ENCODE data around the gene CSTPP1. TPM values are rescaled to one million over a fixed set of nuclear protein-coding genes. Genes with fewer than 3 reads are reported as not detected.
A peak's percentile ranks its signal among the peaks of the same experiment; 100 is the strongest.

CSTPP1 gene
- total RNA-seq, 1 donor from 2014 or later = 58.5 TPM

DNA sequence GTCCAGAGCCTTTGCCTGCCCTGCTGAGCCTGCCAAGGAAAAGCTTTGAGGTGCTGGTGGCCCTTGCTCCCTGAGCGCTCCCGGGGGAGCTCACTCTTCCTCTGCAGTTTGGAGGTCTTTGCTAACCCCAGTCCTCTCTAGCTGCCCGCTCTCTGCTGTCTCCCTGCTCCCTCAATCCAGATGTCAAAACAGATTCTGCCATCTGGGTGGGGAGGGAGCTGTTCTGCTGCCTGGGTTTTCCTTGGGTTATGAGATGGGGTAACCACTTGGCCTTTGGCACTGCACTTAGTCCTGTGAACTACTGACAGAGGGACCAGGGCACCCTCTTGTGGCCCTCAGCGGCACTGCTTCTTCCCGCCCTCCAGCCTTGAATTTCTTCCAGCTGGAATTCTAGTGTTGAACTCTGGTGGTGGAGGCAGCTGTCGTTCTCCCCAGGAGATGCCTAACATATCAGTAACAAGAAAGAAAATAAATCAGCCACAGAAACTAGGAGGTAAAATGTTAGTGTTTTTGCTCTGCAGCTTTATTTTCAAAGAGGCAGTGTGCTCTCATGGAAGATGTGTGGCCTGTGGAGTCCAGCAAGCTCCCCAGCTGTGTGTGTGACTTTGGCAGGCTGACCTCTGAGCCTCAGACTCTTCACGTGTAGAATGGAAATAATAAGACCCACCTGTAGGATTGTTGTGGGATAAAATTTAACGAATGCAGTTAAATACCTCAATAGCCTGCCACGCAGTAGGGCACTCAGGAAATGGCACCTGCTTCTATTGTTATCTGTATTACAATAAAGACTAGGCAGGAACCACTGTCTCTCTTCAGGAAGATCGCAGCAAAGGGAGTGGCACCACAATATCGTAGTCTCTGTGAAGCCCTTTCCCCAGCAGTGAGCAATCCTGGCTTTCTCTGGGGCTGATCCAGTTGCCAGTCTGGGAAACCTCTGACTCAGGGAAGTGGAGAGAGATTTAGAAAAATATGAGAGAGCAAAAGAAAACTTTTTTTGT, 216.7 kb downstream of the CSTPP1 start:
- Mint-ChIP-seq H3K36me3 (ENCODE audit: low read depth) (no peaks in the 10 kb centered on the region), H3K27me3 (ENCODE audit: low read depth) (no peaks in the 10 kb centered on the region), H3K4me1 (peaks cover 11% of the 10 kb centered on the region), H3K27ac (ENCODE audit: unreplicated experiment) (no peak overlapping the region), H3K4me3 (peak overlapping the region; percentile 8), H3K9me3 (no peaks in the 10 kb centered on the region)
- TF ChIP-seq, protein P1, sequence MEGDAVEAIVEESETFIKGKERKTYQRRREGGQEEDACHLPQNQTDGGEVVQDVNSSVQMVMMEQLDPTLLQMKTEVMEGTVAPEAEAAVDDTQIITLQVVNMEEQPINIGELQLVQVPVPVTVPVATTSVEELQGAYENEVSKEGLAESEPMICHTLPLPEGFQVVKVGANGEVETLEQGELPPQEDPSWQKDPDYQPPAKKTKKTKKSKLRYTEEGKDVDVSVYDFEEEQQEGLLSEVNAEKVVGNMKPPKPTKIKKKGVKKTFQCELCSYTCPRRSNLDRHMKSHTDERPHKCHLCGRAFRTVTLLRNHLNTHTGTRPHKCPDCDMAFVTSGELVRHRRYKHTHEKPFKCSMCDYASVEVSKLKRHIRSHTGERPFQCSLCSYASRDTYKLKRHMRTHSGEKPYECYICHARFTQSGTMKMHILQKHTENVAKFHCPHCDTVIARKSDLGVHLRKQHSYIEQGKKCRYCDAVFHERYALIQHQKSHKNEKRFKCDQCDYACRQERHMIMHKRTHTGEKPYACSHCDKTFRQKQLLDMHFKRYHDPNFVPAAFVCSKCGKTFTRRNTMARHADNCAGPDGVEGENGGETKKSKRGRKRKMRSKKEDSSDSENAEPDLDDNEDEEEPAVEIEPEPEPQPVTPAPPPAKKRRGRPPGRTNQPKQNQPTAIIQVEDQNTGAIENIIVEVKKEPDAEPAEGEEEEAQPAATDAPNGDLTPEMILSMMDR (conservative IDR thresholded peaks at IDR 0.05) = peak; percentile 98
- peak; percentile 86 for DNase-seq (ENCODE audit: low read depth, low spot score)

DNA sequence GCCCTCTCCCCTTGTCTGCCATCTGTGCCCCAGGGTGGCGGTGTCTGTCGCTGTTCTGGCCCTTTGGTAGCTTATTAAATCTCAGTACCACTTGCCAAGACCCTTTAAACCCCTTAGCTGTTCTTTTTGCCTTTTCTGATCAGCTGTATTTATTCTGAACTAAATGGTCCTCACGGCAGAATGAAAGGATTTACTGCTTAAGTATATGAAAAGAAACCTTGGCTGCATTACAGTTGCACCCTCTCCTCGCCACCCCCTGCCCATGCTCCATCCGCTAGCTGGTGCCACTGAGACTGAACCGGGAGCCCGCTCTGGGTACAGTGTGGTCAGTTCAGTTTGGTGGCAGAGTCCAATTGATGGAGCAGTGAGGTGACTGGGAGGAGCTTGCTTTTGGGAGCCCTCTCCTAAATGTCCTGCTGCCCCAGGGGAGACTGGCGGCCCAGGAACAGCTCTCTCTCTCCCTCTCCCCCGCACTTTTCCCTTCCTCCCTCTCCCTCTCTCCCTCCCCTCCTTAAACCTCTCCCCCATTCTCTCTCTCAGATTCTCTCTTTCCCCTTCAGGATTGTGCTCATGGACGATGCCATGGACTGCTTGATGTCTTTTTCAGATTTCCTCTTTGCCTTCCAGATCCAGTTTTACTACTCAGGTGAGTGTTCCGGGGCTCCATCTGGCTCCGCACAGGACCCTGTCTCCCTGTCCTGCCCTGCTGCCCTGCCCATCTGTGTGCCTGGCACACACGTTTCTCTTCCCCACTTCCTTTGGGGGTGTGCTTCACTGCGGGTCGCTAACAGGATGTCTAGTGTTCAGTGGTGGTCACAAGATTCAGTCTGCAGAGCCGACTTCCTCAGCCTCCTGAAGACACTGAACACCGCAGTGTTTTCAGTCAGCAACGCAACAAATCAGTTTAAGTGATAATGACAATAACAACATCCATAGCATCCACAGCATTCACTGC, 218.3 kb downstream of the CSTPP1 start:
- no peaks in the 10 kb centered on the region for H3K9me3 Mint-ChIP-seq
- H3K4me1 Mint-ChIP-seq = peaks cover 11% of the 10 kb centered on the region
- no peaks in the 10 kb centered on the region for H3K27me3 Mint-ChIP-seq (ENCODE audit: low read depth)
- TF ChIP-seq, protein P1 (conservative IDR thresholded peaks at IDR 0.05) = no peak
- H3K4me3 Mint-ChIP-seq = no peak overlapping the region
- no peak for DNase-seq (ENCODE audit: low read depth, low spot score)
- H3K27ac Mint-ChIP-seq (ENCODE audit: unreplicated experiment) = no peak overlapping the region
- no peaks in the 10 kb centered on the region for H3K36me3 Mint-ChIP-seq (ENCODE audit: low read depth)

DNA sequence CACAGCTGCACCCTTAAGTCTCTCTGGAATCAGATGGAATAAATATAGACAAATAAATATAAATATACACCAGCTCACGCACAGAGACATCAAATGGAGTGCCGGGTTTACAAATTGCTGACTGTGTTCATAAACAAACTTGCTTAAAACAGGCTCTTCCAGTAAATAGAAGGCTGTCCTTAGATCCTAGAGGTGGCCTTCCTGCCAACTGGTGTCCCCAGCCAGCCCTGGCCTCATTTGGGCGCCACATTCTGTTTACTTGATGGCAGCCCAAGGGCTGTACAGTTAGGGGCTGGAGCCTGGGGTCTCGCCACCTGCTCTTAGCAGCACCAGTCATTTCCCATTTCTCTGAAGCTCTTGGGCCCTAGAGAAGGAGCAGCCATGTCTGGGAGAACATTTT, 219.3 kb downstream of the CSTPP1 start:
- H3K4me1 Mint-ChIP-seq = peaks cover 11% of the 10 kb centered on the region
- H3K4me3 Mint-ChIP-seq = no peak overlapping the region
- no peaks in the 10 kb centered on the region for H3K36me3 Mint-ChIP-seq (ENCODE audit: low read depth)
- TF ChIP-seq, protein P1 (conservative IDR thresholded peaks at IDR 0.05) = no peak
- no peak overlapping the region for H3K27ac Mint-ChIP-seq (ENCODE audit: unreplicated experiment)
- no peak for DNase-seq (ENCODE audit: low read depth, low spot score)
- H3K9me3 Mint-ChIP-seq = no peaks in the 10 kb centered on the region
- peaks cover under 1% of the 10 kb centered on the region for H3K27me3 Mint-ChIP-seq (ENCODE audit: low read depth)

DNA sequence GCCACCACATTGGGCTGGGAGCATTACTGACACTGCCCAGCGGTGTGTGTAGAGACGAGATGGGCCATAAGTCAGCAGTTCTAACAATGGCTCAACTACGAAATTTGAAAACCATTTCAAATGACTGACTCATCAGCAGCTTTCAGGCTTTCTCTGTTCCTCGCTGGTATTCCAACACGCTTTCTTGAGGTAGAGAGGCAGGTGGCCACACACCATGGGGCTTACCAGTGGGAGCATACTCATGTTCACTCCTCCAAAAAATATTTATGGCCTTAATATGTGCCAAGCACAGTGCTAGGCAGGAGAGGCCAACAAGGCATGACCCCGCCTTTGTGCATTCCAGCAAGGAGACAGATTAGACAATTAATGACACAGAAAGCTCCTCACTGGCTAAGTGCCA, 219.8 kb downstream of the CSTPP1 start:
- DNase-seq (ENCODE audit: low read depth, low spot score) = no peak
- Mint-ChIP-seq H3K27ac (ENCODE audit: unreplicated experiment) (no peak overlapping the region), H3K4me1 (peaks cover 11% of the 10 kb centered on the region), H3K27me3 (ENCODE audit: low read depth) (peaks cover 3% of the 10 kb centered on the region), H3K9me3 (no peaks in the 10 kb centered on the region), H3K36me3 (ENCODE audit: low read depth) (no peaks in the 10 kb centered on the region), H3K4me3 (no peak overlapping the region)
- TF ChIP-seq, protein P1 (conservative IDR thresholded peaks at IDR 0.05) = no peak

DNA sequence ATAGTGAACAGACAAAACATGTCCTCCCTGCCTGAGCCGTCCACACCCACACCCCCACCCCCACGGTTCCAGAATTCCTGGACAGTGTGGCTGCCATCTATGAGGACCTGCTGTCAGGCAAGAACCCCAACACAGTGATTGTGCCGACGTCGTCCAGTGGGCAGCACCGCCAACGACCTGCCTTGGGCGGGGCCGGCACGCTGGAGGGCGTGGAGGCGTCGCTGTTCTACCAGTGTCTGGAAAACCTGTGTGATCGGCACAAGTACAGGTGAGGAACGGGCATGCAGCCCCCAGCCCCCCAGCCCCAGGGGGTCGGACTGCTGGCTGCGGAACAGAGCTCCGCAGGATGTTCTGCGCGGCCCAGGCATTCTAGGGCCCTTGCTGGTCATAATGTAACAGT, 220.4 kb downstream of the CSTPP1 start:
- H3K27ac Mint-ChIP-seq (ENCODE audit: unreplicated experiment) = no peak overlapping the region
- peaks cover 5% of the 10 kb centered on the region for H3K27me3 Mint-ChIP-seq (ENCODE audit: low read depth)
- TF ChIP-seq, protein P1 (conservative IDR thresholded peaks at IDR 0.05) = no peak
- H3K9me3 Mint-ChIP-seq = no peaks in the 10 kb centered on the region
- no peak overlapping the region for H3K4me3 Mint-ChIP-seq
- no peak for DNase-seq (ENCODE audit: low read depth, low spot score)
- no peaks in the 10 kb centered on the region for H3K36me3 Mint-ChIP-seq (ENCODE audit: low read depth)
- peaks cover 11% of the 10 kb centered on the region for H3K4me1 Mint-ChIP-seq

All from neural crest cell (in vitro differentiated cells).